Esophagus muscularis mucosa (tissue), 3 donors: ENCODE data around the gene MRTFB.

Source experiments
- CTCF ChIP-seq, 3 experiments: fragments of 200-600 bp in 2 of 3; fragments of 450-650 bp in 1 of 3; sonication (generic) in 2 of 3; IDR thresholded peaks; one replicate each; pipeline ENCODE4 v1.5.1; 2017 to 2019; ENCODE audit warnings: antibody characterized with exemption in 3 of 3, mild to moderate bottlenecking in 2 of 3, moderate library complexity in 1 of 3
- POLR2A ChIP-seq: fragments of 450-650 bp; IDR thresholded peaks from one replicate; pipeline ENCODE4 v1.6.1; 2017; ENCODE audit warnings: antibody characterized with exemption, moderate library complexity, mild to moderate bottlenecking, low read depth

- TF ChIP-seq POLR2A: no peak
- no peak for TF ChIP-seq CTCF (IDR thresholded peaks at IDR 0.05)
These were observed 54.6 kb downstream of the MRTFB start for GRCh38 chr16:14125708-14126107.
